Measurements from ENCODE around the gene APAF1. TPM values are rescaled to one million over a fixed set of nuclear protein-coding genes. Genes with fewer than 3 reads are reported as not detected.

Gene APAF1
- total and polyA plus RNA-seq, 9 of the 15 experiments (the other 6 are each of a cell fraction or from before 2014, with no cell fraction given): 5.1 to 15.7 (median 9.9) TPM

- TF ChIP-seq CBX1 (IDR thresholded peaks at IDR 0.05; ENCODE audit: low read depth) (0 out of 2 replicates have a peak, but pooled peaks have one; percentile 27), NKRF (IDR thresholded peaks at IDR 0.05; ENCODE audit: borderline replicate concordance) (0 out of 2 replicates have a peak, but pooled peaks have one; percentile 61), EZH2 (IDR thresholded peaks at IDR 0.05; ENCODE audit: borderline replicate concordance, low read depth, low read length) (no peak), NR2C2 (CRISPR knock-in tag; IDR thresholded peaks at IDR 0.05) (0 out of 2 replicates have a peak, but pooled peaks have one; percentile 9), NR2C2 (tag; IDR thresholded peaks at IDR 0.05) (no peak), CCNT2 (IDR thresholded peaks at IDR 0.05; ENCODE audit: borderline replicate concordance, extremely low read depth, insufficient read length, low read depth, low read length) (peak; percentile 81), TGIF2 (CRISPR knock-in tag; IDR thresholded peaks at IDR 0.05) (0 out of 2 replicates have a peak, but pooled peaks have one; percentile 8), HMGN3 (IDR thresholded peaks at IDR 0.05; ENCODE audit: borderline replicate concordance, extremely low read depth, insufficient read length, low read depth, low read length) (peak; percentile 21), MCM3 (IDR thresholded peaks at IDR 0.05) (no peak), KLF10 (CRISPR knock-in tag; IDR thresholded peaks at IDR 0.05) (no peak), ZNF592 (IDR thresholded peaks at IDR 0.05) (no peak), NFIC (IDR thresholded peaks at IDR 0.05) (peak; percentile 84), POLR2A (conservative IDR thresholded peaks at IDR 0.05) (peak; percentile 75), ZNF280A (IDR thresholded peaks at IDR 0.05; ENCODE audit: low read depth, partially characterized antibody) (no peak), ZNF140 (CRISPR knock-in tag; IDR thresholded peaks at IDR 0.05) (no peak), TCF15 (CRISPR knock-in tag; IDR thresholded peaks at IDR 0.05) (no peak)
Observed at GRCh38 chr12:98644712-98645571, at the start of gene APAF1, which contains the start of gene IKBIP (continued).

Measured in K562 (cell line).